Activated T-helper 1 cell treated with anti-CD3 and anti-CD28 coated beads, Interleukin-12 subunit alpha, Interleukin-12 subunit beta, Interleukin-2, Interleukin-4 antibody, amounts not matched to agents 30 ng/mL and 10 ng/mL and 1 ng/mL, durations not matched to agents 14 hours and 24 hours and 36 hours (primary cell): ENCODE measurements around the gene FKBP4. TPM values are rescaled to one million over a fixed set of nuclear protein-coding genes. Genes with fewer than 3 reads are reported as not detected.

Source experiments
- DNase-seq: peaks from one replicate; pipeline ENCODE4 v3.0.0; 2021; ENCODE audit warnings: low spot score
- H3K27ac Mint-ChIP-seq: one replicate; pipeline ENCODE4 v1.8.0; 2021; ENCODE audit warnings: mild to moderate bottlenecking, mixed read lengths
- H3K27me3 Mint-ChIP-seq: one replicate; pipeline ENCODE4 v1.8.0; 2022; ENCODE audit warnings: mild to moderate bottlenecking, moderate library complexity, mixed read lengths; ENCODE audit not compliant: insufficient read depth
- H3K36me3 Mint-ChIP-seq: one replicate; pipeline ENCODE4 v1.8.0; 2021; ENCODE audit warnings: low read depth, mixed read lengths
- H3K4me1 Mint-ChIP-seq: one replicate; pipeline ENCODE4 v1.8.0; 2021; ENCODE audit warnings: low read depth, mixed read lengths
- H3K4me3 Mint-ChIP-seq: one replicate; pipeline ENCODE4 v1.8.0; 2021; ENCODE audit warnings: mild to moderate bottlenecking, moderate library complexity, mixed read lengths
- H3K9me3 Mint-ChIP-seq: one replicate; pipeline ENCODE4 v1.8.0; 2021; ENCODE audit warnings: mixed read lengths
- intact Hi-C: fragments of 100-400 bp; cut with micrococcal nuclease; formaldehyde crosslinking; loops from one replicate; pipeline ENCODE4 v1.15.1; 2024
- total RNA-seq: library from RNA; stranded (reverse); gene quantifications from 2 replicates; pipeline ENCODE4 v1.2.3, GENCODE V29; 2022

The FKBP4 gene
- total RNA-seq, 1 donor from 2014 or later, result 247 TPM

DNA sequence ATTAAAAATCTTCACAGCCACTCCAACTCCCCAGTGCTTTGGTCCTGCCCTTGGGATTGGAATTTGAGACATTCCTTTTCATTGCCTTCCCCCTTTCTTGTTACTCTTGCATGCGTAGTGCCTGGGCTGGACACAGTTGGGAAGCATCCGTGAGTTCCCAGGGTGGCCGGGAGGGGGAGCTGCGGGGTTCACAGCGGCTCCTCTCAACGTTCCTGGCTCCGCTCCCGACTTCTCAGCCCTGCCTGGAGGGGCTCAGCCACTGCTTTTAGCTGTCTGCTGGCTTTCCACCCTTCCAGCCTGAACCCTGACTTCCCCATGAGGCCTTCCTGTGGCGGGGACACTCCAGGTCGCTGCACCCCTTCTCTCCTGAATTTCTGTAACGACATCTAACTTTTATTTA, 58.9 kb downstream of the FKBP4 start:
- intact Hi-C loops, result loop anchor here (1.0 kb wide), 2 partner anchors 91 to 188 kb away; no protein-coding TSS in a partner anchor
- Mint-ChIP-seq H3K4me3 (no peak overlapping the region), H3K27me3 (no peaks in the 10 kb centered on the region), H3K4me1 (no peaks in the 10 kb centered on the region), H3K27ac (no peak overlapping the region), H3K36me3 (peaks cover 6% of the 10 kb centered on the region), H3K9me3 (no peaks in the 10 kb centered on the region)
- DNase-seq, result peak; percentile 19

Other genes starting within 250 kb of the FKBP4 start
- 35.1 and 42.2 TPM in 2 replicates for gene ITFG2, start 17.7 kb downstream of the FKBP4 start, total RNA-seq
- not detected in 2 replicates for gene NRIP2, start 40.1 kb downstream of the FKBP4 start, total RNA-seq
- 0.17 TPM in 1 of 2 replicates, not detected in the other for gene TEX52, start 62.1 kb downstream of the FKBP4 start, total RNA-seq
- gene FOXM1, start 82.2 kb downstream of the FKBP4 start, total RNA-seq, result 72.6 and 75.9 TPM in 2 replicates
- gene RHNO1, start 82.3 kb downstream of the FKBP4 start, total RNA-seq, result 43.3 and 48.1 TPM in 2 replicates
- gene TULP3, start 95.9 kb downstream of the FKBP4 start, total RNA-seq, result 7.9 and 8.6 TPM in 2 replicates
- 11.5 and 12.1 TPM in 2 replicates for gene TEAD4, start 164.4 kb downstream of the FKBP4 start, total RNA-seq